Stimulated activated CD8-positive, alpha-beta memory T cell treated with anti-CD3 and anti-CD28 coated beads, Interleukin-12 subunit alpha, Interleukin-12 subunit beta, amount 100 ng/mL, for 4 hours (primary cell): ENCODE results near the gene IRAK2.

ENCODE experiments used
- DNase-seq: peaks from one replicate; pipeline ENCODE4 v3.0.0-alpha.2; 2020; ENCODE audit warnings: low read depth

Gene IRAK2

GRCh38 chr3:10189557-10190354 is 25.0 kb downstream of the IRAK2 start:
- no peak for DNase-seq

- DNase-seq = no peak
Measured at GRCh38 chr3:10192953-10193691, 28.4 kb downstream of the IRAK2 start.

- no peak for DNase-seq
Measured at GRCh38 chr3:10193692-10194327, 29.1 kb downstream of the IRAK2 start.

DNA sequence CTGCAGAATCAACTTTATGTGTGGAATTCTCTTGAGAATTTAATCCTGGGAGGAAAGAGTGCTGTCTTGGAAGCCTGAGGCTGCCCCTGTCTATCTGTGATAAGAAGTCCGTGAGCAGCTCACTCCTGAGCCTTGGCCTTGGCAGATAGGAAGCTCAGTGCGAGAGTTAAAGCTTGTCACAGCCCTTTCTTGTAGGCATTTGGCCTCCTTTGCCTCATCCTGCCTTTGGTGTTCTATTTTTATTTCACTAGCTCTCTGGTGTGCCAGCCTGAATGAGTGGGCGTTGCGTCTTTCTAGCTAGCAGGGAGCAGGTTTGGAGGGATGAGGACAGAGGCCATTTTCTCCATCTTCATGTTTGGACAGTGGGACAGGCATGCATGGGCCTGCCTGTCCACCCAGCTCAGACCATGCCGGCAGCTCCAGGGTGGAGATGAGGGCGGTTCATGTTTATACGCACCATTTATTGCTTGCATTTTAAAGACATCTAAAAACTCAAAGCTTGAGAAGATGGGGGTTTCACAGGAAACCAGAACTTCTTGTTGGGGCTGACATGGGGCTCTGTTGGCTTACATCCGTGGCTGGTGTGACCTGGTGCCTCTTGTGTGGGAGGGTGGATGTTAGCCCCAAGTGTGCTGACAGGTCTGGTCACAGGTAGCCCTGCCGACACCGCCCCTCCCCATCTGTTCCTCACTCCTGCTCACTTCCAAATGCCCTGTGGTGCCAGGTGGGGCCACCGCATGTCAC is 29.8 kb downstream of the IRAK2 start:
- peak; percentile 37 for DNase-seq

- DNase-seq = no peak
Measured at GRCh38 chr3:10195366-10196089, 30.8 kb downstream of the IRAK2 start.

GRCh38 chr3:10196389-10197052 is 31.8 kb downstream of the IRAK2 start:
- no peak for DNase-seq

- DNase-seq = no peak
Measured at GRCh38 chr3:10198226-10198625, 33.5 kb downstream of the IRAK2 start.

DNA sequence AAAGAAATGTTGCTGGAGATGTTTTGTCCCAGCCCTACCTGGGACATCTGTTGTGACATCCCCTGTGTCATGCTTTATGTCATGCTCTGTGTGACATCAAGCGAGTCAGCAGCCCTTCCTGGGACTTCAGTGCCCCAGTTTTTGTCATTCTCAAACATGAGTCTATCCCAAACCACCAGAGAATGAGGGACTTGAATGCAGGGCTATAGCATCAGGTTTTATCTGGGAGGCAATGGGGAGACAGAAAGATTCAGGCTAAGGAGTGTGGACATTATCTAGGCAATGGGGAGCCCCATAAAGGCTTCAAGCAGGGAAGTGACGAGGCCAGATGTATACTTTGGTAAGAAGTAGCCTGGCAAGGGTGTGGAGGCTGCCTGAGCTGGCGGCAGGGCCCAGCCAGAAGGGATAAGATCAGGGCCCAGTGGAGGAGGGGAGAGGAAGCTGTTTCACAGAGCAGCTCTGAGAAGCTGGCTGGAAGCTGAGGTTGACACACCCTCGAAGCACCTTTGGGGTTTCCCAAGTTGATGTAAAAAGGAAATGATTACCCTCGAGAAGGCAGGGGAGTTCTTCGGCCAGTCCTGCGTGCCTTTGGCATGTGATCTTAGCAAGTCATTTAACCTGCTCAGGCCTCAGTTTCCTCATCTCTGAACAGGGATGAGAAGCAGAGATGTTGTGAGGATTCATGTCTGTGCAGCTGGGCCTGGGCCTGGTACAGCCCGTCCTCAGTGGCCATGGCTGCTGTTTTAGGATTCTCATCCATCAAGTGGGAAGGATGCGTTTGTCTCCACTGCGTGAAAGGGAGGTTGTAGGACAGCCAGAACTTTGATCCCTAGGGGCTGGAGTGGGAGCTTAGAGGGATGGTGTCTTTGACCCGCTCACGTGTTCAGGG is 34.3 kb downstream of the IRAK2 start:
- DNase-seq = peak; percentile 43

GRCh38 chr3:10204921-10205320 is 40.2 kb downstream of the IRAK2 start:
- no peak for DNase-seq

DNA sequence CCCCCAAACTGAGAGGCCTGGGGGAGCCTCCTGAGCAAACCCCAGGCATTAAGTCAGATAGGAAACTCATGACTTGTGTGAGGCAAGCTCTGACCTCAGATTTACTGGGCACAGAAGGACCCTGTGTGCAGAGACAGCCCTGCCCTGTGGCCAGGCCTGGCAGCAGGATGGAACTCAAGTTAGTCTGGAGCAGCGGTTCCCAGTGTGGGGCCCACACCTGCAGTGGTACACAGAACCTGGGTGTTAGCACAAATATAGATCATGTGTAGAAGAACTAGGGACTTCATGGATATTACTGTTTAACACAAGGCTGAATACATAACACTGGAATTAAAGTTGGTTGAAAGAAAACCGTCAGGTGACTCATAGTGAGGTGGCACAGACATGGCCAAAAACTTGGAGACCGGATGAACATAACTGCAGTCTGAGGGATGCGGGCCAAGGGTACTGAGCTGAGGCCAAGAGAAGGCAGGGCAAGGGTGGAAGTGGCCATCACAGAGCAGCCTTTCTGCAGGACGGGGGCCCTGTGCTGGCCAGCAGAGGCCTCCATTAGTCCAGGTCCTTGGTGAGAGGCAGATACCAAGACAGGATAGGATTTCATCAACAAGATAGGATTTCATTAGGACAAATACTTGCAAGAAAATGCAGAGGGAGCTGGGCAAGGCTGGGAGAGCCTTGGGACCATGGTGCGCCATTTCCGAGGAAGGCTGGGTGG is 40.9 kb downstream of the IRAK2 start:
- DNase-seq = no peak

DNA sequence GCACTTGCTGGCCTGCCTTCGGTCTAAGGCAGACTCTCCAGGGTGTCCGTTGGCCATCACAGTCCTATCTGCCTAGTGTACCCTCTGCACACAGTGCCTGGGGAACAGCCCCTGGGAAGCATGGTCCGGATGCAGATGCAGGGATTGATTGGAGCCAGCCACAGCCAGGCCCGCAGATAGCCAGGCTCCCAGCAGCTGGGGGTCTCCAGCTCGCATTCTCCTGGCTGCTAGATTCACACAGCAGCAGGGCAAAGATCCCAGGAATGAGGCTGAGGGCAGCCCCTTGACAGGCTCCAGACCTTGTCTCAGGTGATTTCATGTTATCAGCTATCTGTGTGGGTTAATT is 41.4 kb downstream of the IRAK2 start:
- no peak for DNase-seq

DNA sequence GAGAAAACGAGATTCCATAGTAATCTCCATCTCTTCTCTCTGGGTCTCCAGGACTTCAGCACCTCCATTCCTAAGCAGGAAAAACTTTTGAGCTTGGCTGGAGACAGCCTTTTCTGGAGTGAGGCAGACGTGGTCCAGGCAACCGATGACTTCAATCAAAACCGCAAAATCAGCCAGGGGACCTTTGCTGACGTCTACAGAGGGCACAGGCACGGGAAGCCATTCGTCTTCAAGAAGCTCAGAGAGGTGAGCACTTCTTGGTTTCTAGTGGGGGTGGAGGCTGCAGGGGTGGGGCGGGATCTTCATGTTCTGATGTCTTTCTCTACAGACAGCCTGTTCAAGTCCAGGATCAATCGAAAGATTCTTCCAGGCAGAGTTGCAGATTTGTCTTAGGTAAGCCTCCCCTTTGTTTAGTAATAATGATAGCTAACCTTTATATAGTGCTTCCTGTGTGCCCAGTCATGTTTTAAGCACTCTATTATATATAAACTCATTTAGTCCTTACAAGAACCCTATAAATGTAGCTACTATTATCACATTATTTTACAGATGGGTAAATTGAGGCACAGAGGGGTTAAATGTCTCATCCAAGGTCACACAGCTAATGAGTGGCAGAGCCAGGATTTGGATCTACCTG is 48.6 kb downstream of the IRAK2 start:
- DNase-seq = no peak

- DNase-seq = no peak
Measured at GRCh38 chr3:10215578-10216368, 51.1 kb downstream of the IRAK2 start.

- DNase-seq = no peak
Measured at GRCh38 chr3:10217359-10217758, 52.6 kb downstream of the IRAK2 start.

DNA sequence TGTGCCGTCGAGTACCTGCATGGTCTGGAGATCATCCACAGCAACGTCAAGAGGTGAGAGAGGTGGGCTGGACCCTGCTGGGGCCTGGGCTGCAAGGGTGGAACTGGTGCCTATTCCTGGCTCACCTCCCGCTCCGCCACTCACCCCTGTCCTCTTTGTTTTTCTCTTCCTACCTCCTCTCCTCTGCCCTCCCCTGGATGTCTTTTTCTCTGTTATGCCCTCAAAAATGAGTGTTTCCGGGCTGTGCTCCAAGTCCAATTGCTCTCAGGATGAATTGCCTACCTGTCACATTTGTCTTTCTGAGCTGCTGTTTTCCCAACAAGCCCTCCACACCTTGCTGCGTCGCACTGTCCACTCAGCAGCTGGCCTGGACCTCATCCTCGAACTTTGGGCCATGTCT is 55.0 kb downstream of the IRAK2 start:
- no peak for DNase-seq

DNA sequence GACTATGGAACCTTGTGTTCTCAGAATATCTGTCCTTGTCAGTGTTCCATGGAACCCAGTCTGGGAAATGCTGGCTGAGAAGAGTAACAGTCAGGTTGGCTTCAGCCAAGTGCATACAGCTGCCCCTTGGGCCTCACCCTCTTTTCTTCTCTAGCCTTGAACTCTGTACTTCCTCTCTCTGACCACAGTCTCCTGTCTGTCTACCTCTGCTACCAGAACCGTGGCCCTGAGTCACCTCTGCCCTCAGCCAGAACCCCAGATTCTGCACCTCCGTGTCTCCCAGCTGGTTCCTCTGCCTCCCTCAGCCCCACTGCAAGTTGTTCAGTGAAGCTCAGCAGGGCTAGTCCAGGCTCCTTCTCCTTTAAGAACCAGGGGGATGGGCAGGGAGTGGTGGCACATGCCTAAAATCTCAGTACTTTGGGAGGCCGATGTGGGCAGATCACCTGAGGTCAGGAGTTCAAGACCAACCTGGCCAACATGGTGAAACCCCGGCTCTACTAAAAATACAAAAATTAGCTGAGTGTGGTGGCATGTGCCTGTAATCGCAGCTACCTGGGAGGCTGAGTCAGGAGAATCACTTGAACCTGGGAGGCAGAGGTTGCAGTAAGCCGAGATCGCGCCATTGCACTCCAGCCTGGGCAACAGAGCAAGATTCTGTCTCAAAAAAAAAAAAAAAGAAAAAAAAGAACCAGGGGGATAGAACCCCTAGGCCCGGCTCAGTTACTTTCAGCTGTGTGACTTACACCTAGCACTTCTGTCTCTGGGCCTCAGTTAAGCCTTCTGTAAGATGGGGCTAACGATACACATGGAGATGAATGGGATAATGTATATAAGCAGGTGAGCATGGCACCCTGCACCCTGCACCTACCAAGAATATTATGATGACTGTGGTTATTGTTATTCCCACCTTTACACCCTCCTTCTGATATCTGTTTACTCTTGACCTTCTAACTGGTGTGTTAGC is 59.2 kb downstream of the IRAK2 start:
- no peak for DNase-seq
